HEK293 (cell line): ENCODE measurements around the gene CDKAL1.
A peak's percentile ranks its signal among the peaks of the same experiment; 100 is the strongest.

Experiments
- CTCF ChIA-PET: fragments of 350-600 bp; formaldehyde crosslinking; extraction: SDS; loops from one replicate; lab custom pipeline; 2021; ENCODE audit warnings: antibody characterized with exemption; lab: Yijun Ruan, JAX
- POLR2A ChIA-PET: fragments of 300-600 bp; formaldehyde crosslinking; extraction: SDS; loops from one replicate; lab custom pipeline; 2020; ENCODE audit warnings: antibody characterized with exemption, inconsistent platforms; lab: Yijun Ruan, JAX
- H3K27ac ChIP-seq: fragments of 200-500 bp; sonication (Bioruptor generic); 2 replicates; pipeline ENCODE4 v1.5.1; 2014; ENCODE audit warnings: low read depth, low read length, control low read depth, inconsistent platforms; ENCODE audit errors: extremely low read depth
- H3K36me3 ChIP-seq, 2 experiments: fragments of 200-500 bp in 1 of 2; sonication (Bioruptor generic) in 1 of 2; 1 replicate in 1 of 2; 2 replicates in 1 of 2; pipeline ENCODE4 v1.5.1; 2014 to 2017; ENCODE audit warnings: inconsistent platforms in 2 of 2, low read length in 2 of 2; ENCODE audit not compliant: control insufficient read depth in 2 of 2, insufficient read depth in 1 of 2
- H3K4me1 ChIP-seq: fragments of 200-500 bp; sonication (Bioruptor generic); 2 replicates; pipeline ENCODE4 v1.5.1; 2014; ENCODE audit warnings: mild to moderate bottlenecking, low read length, inconsistent platforms; ENCODE audit not compliant: control insufficient read depth, insufficient read depth
- H3K4me3 ChIP-seq: 2 replicates; pipeline ENCODE4 v1.5.1; 2011; ENCODE audit warnings: low read depth, mild to moderate bottlenecking, control low read depth, low read length, moderate library complexity
- H3K9me3 ChIP-seq: fragments of 200-500 bp; sonication (Bioruptor generic); 2 replicates; pipeline ENCODE4 v1.5.1; 2014; ENCODE audit warnings: low read depth, low read length, inconsistent platforms; ENCODE audit not compliant: control insufficient read depth, insufficient read depth
- BCL6B ChIP-seq: fragments of 450-650 bp; formaldehyde crosslinking; IDR thresholded peaks from 2 replicates; pipeline ENCODE4 v1.5.1; 2017; ENCODE audit warnings: missing biosample characterization, missing genetic modification characterization
- EGR2 ChIP-seq: fragments of 450-650 bp; formaldehyde crosslinking; IDR thresholded peaks from 2 replicates; pipeline ENCODE4 v1.5.1; 2016; ENCODE audit warnings: low read depth, missing biosample characterization, missing genetic modification characterization
- HOXD13 ChIP-seq: sonication (generic); formaldehyde crosslinking; IDR thresholded peaks from 2 replicates; pipeline ENCODE4 v1.8.0; 2022; ENCODE audit warnings: missing genetic modification reagents, borderline replicate concordance
- KLF16 ChIP-seq: fragments of 450-650 bp; formaldehyde crosslinking; IDR thresholded peaks from 2 replicates; pipeline ENCODE4 v1.5.1; 2017; ENCODE audit warnings: missing biosample characterization, missing genetic modification characterization
- MYNN ChIP-seq: fragments of 450-650 bp; formaldehyde crosslinking; IDR thresholded peaks from 2 replicates; pipeline ENCODE4 v1.5.1; 2016; ENCODE audit warnings: missing biosample characterization, missing genetic modification characterization, borderline replicate concordance
- SETDB1 ChIP-seq: IDR thresholded peaks from one replicate; pipeline ENCODE4 v1.6.1; 2017; ENCODE audit warnings: mild to moderate bottlenecking, low read length, moderate library complexity, mixed read lengths; ENCODE audit not compliant: insufficient read length
- SP2 ChIP-seq: fragments of 450-650 bp; formaldehyde crosslinking; IDR thresholded peaks from 2 replicates; pipeline ENCODE4 v1.5.1; 2016; ENCODE audit warnings: missing biosample characterization, missing genetic modification characterization
- TCF7L2 ChIP-seq: IDR thresholded peaks from 2 replicates; pipeline ENCODE4 v1.6.1; 2011; ENCODE audit warnings: low read depth, mild to moderate bottlenecking, inconsistent platforms, low read length, moderate library complexity, borderline replicate concordance
- TRIM28 ChIP-seq: IDR thresholded peaks from 2 replicates; pipeline ENCODE4 v1.6.1; 2011; ENCODE audit warnings: low read length, control low read depth, borderline replicate concordance
- WT1 ChIP-seq: fragments of 450-650 bp; formaldehyde crosslinking; IDR thresholded peaks from 2 replicates; pipeline ENCODE4 v1.5.1; 2016; ENCODE audit warnings: missing biosample characterization, missing genetic modification characterization
- YY1 ChIP-seq: fragments of 450-650 bp; formaldehyde crosslinking; IDR thresholded peaks from 2 replicates; pipeline ENCODE4 v1.5.1; 2018; ENCODE audit warnings: missing biosample characterization, missing genetic modification characterization
- ZBTB11 ChIP-seq: fragments of 450-650 bp; formaldehyde crosslinking; conservative IDR thresholded peaks from 2 replicates; pipeline ENCODE4 v1.5.1; 2016; ENCODE audit warnings: low read depth, missing biosample characterization, missing genetic modification characterization
- ZBTB17 ChIP-seq: fragments of 450-650 bp; formaldehyde crosslinking; IDR thresholded peaks from 2 replicates; pipeline ENCODE4 v1.5.1; 2016; ENCODE audit warnings: missing biosample characterization, missing genetic modification characterization
- ZBTB21 ChIP-seq: fragments of 450-650 bp; formaldehyde crosslinking; IDR thresholded peaks from 2 replicates; pipeline ENCODE4 v1.5.1; 2017; ENCODE audit warnings: missing biosample characterization, missing genetic modification characterization
- ZBTB48 ChIP-seq: fragments of 450-650 bp; formaldehyde crosslinking; IDR thresholded peaks from 2 replicates; pipeline ENCODE4 v1.5.1; 2016; ENCODE audit warnings: missing biosample characterization, missing genetic modification characterization
- ZFP3 ChIP-seq: fragments of 450-650 bp; formaldehyde crosslinking; IDR thresholded peaks from 2 replicates; pipeline ENCODE4 v1.5.1; 2016; ENCODE audit warnings: low read depth, missing biosample characterization, missing genetic modification characterization
- ZNF112 ChIP-seq: fragments of 450-650 bp; formaldehyde crosslinking; IDR thresholded peaks from 2 replicates; pipeline ENCODE4 v1.5.0; 2017; ENCODE audit warnings: missing biosample characterization, missing genetic modification characterization
- ZNF148 ChIP-seq: fragments of 450-650 bp; formaldehyde crosslinking; IDR thresholded peaks from 2 replicates; pipeline ENCODE4 v1.5.0; 2017; ENCODE audit warnings: missing biosample characterization, missing genetic modification characterization, borderline replicate concordance
- ZNF16 ChIP-seq: fragments of 450-650 bp; formaldehyde crosslinking; IDR thresholded peaks from 2 replicates; pipeline ENCODE4 v1.5.1; 2016; ENCODE audit warnings: low read depth, missing biosample characterization, missing genetic modification characterization
- ZNF223 ChIP-seq: fragments of 450-650 bp; formaldehyde crosslinking; IDR thresholded peaks from 2 replicates; pipeline ENCODE4 v1.5.1; 2016; ENCODE audit warnings: missing biosample characterization, missing genetic modification characterization
- ZNF292 ChIP-seq: fragments of 450-650 bp; formaldehyde crosslinking; IDR thresholded peaks from 2 replicates; pipeline ENCODE4 v1.5.1; 2016; ENCODE audit warnings: low read depth, missing biosample characterization, missing genetic modification characterization, borderline replicate concordance
- ZNF354C ChIP-seq: fragments of 450-650 bp; formaldehyde crosslinking; IDR thresholded peaks from 2 replicates; pipeline ENCODE4 v1.5.1; 2016; ENCODE audit warnings: missing biosample characterization, missing genetic modification characterization, low read depth, borderline replicate concordance
- ZNF398 ChIP-seq: fragments of 450-650 bp; formaldehyde crosslinking; IDR thresholded peaks from 2 replicates; pipeline ENCODE4 v1.5.1; 2017; ENCODE audit warnings: missing biosample characterization, missing genetic modification characterization
- ZNF404 ChIP-seq: fragments of 450-650 bp; formaldehyde crosslinking; IDR thresholded peaks from 2 replicates; pipeline ENCODE4 v1.5.1; 2017; ENCODE audit warnings: missing biosample characterization, missing genetic modification characterization
- ZNF530 ChIP-seq: fragments of 450-650 bp; formaldehyde crosslinking; IDR thresholded peaks from 2 replicates; pipeline ENCODE4 v1.5.1; 2016; ENCODE audit warnings: low read depth, missing biosample characterization, missing genetic modification characterization
- ZNF560 ChIP-seq: fragments of 450-650 bp; formaldehyde crosslinking; IDR thresholded peaks from 2 replicates; pipeline ENCODE4 v1.5.1; 2017; ENCODE audit warnings: missing biosample characterization, missing genetic modification characterization, borderline replicate concordance
- ZNF621 ChIP-seq: fragments of 450-650 bp; formaldehyde crosslinking; IDR thresholded peaks from 2 replicates; pipeline ENCODE4 v1.5.1; 2017; ENCODE audit warnings: missing biosample characterization, missing genetic modification characterization
- ZNF629 ChIP-seq: fragments of 450-650 bp; formaldehyde crosslinking; IDR thresholded peaks from 2 replicates; pipeline ENCODE4 v1.5.1; 2017; ENCODE audit warnings: missing biosample characterization, missing genetic modification characterization
- ZNF76 ChIP-seq: fragments of 450-650 bp; formaldehyde crosslinking; IDR thresholded peaks from 2 replicates; pipeline ENCODE4; 2016; ENCODE audit warnings: low read depth, missing biosample characterization, missing genetic modification characterization, borderline replicate concordance
- ZNF791 ChIP-seq: fragments of 450-650 bp; formaldehyde crosslinking; IDR thresholded peaks from 2 replicates; pipeline ENCODE4 v1.5.1; 2016; ENCODE audit warnings: missing biosample characterization, missing genetic modification characterization
- ZXDB ChIP-seq: fragments of 450-650 bp; formaldehyde crosslinking; IDR thresholded peaks from 2 replicates; pipeline ENCODE4 v1.5.1; 2016; ENCODE audit warnings: missing biosample characterization, missing genetic modification characterization

CDKAL1 gene

GRCh38 chr6:21079468-21080048, 545.3 kb downstream of the CDKAL1 start (continued):
- TF ChIP-seq ZNF398 (tag by site-specific recombination) = peak; percentile 73
- no peak for TF ChIP-seq ZNF354C (tag by site-specific recombination)
- peak; percentile 78; the same call in 1 of the 2 replicates for TF ChIP-seq ZXDB (tag by site-specific recombination)
- no peak for TF ChIP-seq EGR2 (tag by site-specific recombination)
- TF ChIP-seq ZNF621 (tag by site-specific recombination) = no peak
- TF ChIP-seq ZNF112 = no peak
- TF ChIP-seq YY1 (tag by site-specific recombination) = no peak
- no peak for TF ChIP-seq SP2 (tag by site-specific recombination)
- no peak for TF ChIP-seq ZNF791
- TF ChIP-seq BCL6B (tag by site-specific recombination) = 0 out of 2 replicates have a peak, but pooled peaks have one; percentile 11
- no peak for TF ChIP-seq ZNF148 (tag by site-specific recombination)
- no peak for TF ChIP-seq ZNF292 (tag by site-specific recombination)
- peak; percentile 36; the same call in 1 of the 2 replicates for TF ChIP-seq TCF7L2
- TF ChIP-seq HOXD13 = no peak
- TF ChIP-seq ZNF16 (tag by site-specific recombination) = no peak
- no peak for TF ChIP-seq ZNF530 (tag by site-specific recombination)
- TF ChIP-seq SETDB1 = no peak

- Histone ChIP-seq H3K36me3 (no peaks in the 10 kb centered on the region), H3K4me3 (no peak overlapping the region)
- POLR2A ChIA-PET = no interaction called here
- TF ChIP-seq TRIM28 (no peak), ZNF404 (no peak), ZNF629 (tag by site-specific recombination) (no peak), ZNF560 (tag by site-specific recombination) (no peak), ZBTB48 (tag by site-specific recombination) (no peak), ZBTB17 (no peak), ZNF76 (tag by site-specific recombination) (no peak), KLF16 (tag by site-specific recombination) (no peak), ZBTB11 (tag by site-specific recombination) (no peak), ZBTB21 (tag by site-specific recombination) (no peak), ZFP3 (tag by site-specific recombination) (no peak), WT1 (no peak), ZNF223 (tag by site-specific recombination) (no peak), MYNN (tag by site-specific recombination) (no peak)
- TF ChIP-seq, all 188 proteins: peak for 0
- CTCF ChIA-PET = interaction anchor here (0.7 kb wide), 1 partner anchor 1553 kb away, joined by 4 read pairs; no protein-coding TSS in a partner anchor
- no peaks in the 10 kb centered on the region for H3K9me3 ChIP-seq
- no peak overlapping the region for H3K27ac ChIP-seq
- peaks cover 6% of the 10 kb centered on the region; the same call in 1 of the 2 replicates for H3K4me1 ChIP-seq
Observed at GRCh38 chr6:21080221-21080620, 546.0 kb downstream of the CDKAL1 start.
